HS-5 (cell line): ENCODE results near the gene EPN3.

Experiments used
- DNase-seq: peaks from one replicate; pipeline ENCODE4 v3.0.0-alpha.2; 2012; ENCODE audit warnings: low read depth

Gene EPN3

DNA sequence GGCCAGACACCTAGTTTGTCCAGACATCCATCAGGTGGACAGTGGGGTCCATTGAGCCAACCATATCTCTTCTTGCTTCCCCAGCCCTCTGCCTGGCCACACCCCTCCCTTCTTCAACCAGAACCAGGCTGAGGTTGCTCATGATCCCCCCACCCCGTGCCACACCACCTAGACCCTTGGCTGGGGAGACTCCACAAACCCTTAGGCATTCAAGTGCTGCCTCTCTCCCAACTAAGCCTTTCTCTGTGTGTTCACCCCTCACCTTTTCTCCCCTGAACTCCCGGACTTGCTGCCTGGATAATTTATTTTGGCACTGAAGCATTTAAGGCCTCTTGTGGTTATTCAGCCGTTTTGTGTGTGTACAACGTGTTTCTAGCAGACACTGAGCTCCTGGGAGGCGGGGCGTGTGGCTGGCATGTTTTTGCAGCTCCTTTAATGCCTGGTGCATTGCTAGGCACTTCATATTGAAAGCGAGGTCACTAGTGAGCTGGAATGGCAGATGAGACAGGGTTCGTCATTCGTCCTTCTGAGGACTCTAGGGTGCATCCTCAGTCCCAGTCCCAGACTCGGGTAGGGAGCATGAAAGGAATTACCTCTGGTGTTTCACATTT lies 56.7 kb downstream of the EPN3 start:
- DNase-seq = no peak

DNA sequence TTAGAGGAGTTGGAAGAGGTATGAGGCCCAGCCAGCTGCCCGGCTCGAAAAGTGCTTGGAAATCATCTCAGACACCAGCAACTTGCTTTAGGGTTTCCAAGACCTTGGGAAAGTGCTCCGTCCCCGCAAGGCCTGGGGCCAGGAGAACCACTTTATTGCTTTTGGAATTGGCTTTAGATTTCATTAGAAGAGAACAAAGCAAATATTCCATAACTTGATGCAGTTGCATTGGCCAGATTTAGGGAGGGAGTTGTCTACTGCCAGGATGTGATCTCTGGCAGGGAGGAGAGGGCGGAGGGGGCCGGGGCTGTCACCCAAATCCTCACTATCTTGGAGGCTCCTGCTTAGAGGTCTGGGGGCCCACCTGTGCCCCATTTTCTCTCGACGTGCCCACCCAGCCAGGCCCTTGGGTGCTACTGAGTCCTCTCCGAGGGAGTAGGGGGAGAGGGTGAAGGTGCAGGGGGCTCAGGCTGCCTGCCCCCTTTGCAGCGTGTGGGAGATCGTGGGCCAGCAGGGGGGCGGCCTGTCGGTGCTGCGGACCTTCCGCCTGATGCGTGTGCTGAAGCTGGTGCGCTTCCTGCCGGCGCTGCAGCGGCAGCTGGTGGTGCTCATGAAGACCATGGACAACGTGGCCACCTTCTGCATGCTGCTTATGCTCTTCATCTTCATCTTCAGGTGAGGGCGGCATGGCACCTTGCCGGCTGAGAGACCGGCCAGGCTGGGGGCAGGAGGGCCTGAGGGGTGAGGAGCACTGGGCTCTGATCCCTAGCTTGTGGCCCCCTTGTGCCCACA lies 58.6 kb downstream of the EPN3 start:
- DNase-seq = no peak

DNA sequence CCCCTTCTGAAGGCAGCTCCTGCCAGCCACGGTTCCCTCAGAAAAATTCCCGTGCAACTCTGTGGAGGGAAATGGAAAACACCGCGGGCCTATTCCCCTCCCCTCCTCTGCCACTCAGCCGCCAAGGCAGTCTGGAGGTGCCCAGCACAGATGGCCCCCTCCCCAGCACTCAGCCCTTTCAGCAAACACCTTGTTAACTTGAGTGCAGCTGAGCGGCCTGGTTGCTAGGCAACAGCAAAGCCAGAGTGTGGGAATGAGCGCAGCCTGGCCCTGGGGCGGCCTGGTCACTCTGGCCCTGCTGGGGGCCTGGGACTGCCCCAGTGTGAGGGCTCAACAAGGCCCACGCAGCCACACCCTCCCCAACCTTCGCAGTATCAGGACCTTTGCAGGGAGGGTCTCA lies 60.8 kb downstream of the EPN3 start:
- DNase-seq = no peak
